ENCODE data around the gene ZNF830.

DNA sequence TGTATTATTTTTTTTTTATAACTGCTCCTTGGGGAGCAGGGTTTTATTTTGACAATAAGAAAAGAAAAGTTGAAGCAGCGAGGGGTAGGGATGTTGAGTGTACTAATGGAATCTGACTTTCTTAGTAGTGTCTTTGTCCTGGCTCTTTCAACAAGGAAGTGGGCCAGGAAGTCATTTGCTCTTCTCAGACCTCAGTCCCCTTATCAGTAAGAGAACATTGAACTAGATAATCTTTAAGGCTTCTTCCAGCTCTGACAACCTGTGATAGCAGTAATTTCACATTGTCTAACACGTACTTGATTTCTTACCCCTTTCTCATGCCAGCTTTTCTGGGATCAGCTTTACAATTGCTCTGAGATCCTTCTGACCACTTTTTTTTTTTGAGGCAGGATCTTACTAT lies 27.3 kb downstream of the ZNF830 start:
- TF ChIP-seq, protein P1, sequence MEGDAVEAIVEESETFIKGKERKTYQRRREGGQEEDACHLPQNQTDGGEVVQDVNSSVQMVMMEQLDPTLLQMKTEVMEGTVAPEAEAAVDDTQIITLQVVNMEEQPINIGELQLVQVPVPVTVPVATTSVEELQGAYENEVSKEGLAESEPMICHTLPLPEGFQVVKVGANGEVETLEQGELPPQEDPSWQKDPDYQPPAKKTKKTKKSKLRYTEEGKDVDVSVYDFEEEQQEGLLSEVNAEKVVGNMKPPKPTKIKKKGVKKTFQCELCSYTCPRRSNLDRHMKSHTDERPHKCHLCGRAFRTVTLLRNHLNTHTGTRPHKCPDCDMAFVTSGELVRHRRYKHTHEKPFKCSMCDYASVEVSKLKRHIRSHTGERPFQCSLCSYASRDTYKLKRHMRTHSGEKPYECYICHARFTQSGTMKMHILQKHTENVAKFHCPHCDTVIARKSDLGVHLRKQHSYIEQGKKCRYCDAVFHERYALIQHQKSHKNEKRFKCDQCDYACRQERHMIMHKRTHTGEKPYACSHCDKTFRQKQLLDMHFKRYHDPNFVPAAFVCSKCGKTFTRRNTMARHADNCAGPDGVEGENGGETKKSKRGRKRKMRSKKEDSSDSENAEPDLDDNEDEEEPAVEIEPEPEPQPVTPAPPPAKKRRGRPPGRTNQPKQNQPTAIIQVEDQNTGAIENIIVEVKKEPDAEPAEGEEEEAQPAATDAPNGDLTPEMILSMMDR (IDR thresholded peaks at IDR 0.05; ENCODE audit: insufficient read depth, low read depth, low read length), result no peak
- no peak for TF ChIP-seq EZH2 (IDR thresholded peaks at IDR 0.05; ENCODE audit: insufficient read depth, low read length)

Data from astrocyte (in vitro differentiated cells and primary cell).